ENCODE data around the gene RPS13.

DNA sequence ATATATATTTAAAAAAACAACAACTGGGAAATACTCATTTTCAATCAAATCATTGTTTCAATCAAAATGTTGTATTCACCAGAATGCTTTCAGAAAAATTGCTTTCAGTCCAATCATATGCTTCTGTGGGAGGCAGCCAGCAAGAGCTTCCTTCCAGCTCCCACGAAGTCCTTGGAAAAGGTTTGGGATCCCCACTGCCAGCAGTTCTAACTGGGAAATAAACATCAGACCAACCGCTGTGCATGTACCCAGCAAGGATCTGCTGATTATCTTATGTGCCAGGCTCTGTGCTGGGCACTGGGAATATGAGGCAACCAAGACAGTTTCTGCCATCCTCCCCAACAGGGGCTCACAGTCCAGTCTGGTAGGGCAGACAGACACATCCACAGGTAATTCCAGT, 10.8 kb downstream of the RPS13 start:
- TF ChIP-seq, protein P1, sequence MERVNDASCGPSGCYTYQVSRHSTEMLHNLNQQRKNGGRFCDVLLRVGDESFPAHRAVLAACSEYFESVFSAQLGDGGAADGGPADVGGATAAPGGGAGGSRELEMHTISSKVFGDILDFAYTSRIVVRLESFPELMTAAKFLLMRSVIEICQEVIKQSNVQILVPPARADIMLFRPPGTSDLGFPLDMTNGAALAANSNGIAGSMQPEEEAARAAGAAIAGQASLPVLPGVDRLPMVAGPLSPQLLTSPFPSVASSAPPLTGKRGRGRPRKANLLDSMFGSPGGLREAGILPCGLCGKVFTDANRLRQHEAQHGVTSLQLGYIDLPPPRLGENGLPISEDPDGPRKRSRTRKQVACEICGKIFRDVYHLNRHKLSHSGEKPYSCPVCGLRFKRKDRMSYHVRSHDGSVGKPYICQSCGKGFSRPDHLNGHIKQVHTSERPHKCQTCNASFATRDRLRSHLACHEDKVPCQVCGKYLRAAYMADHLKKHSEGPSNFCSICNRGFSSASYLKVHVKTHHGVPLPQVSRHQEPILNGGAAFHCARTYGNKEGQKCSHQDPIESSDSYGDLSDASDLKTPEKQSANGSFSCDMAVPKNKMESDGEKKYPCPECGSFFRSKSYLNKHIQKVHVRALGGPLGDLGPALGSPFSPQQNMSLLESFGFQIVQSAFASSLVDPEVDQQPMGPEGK (CRISPR knock-in tag; IDR thresholded peaks at IDR 0.05; ENCODE audit: borderline replicate concordance): no peak
- TF ChIP-seq ZFP30 (CRISPR knock-in tag; IDR thresholded peaks at IDR 0.05) (no peak), GLIS3 (CRISPR knock-in tag; IDR thresholded peaks at IDR 0.05) (no peak), RARB (CRISPR knock-in tag; IDR thresholded peaks at IDR 0.05) (no peak), ZFP3 (CRISPR knock-in tag; IDR thresholded peaks at IDR 0.05) (no peak), ZNF8 (CRISPR knock-in tag; IDR thresholded peaks at IDR 0.05) (no peak), ZNF70 (CRISPR knock-in tag; IDR thresholded peaks at IDR 0.05) (no peak), TOX (CRISPR knock-in tag; IDR thresholded peaks at IDR 0.05; ENCODE audit: borderline replicate concordance) (no peak), ISL1 (CRISPR knock-in tag; IDR thresholded peaks at IDR 0.05) (no peak), PPARA (CRISPR knock-in tag; IDR thresholded peaks at IDR 0.05; ENCODE audit: borderline replicate concordance) (no peak), ZC3H10 (CRISPR knock-in tag; IDR thresholded peaks at IDR 0.05) (no peak)
- TF ChIP-seq, protein P2, sequence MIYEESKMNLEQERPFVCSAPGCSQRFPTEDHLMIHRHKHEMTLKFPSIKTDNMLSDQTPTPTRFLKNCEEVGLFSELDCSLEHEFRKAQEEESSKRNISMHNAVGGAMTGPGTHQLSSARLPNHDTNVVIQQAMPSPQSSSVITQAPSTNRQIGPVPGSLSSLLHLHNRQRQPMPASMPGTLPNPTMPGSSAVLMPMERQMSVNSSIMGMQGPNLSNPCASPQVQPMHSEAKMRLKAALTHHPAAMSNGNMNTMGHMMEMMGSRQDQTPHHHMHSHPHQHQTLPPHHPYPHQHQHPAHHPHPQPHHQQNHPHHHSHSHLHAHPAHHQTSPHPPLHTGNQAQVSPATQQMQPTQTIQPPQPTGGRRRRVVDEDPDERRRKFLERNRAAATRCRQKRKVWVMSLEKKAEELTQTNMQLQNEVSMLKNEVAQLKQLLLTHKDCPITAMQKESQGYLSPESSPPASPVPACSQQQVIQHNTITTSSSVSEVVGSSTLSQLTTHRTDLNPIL (CRISPR knock-in tag; IDR thresholded peaks at IDR 0.05; ENCODE audit: low read depth): no peak
- TF ChIP-seq, protein P3, sequence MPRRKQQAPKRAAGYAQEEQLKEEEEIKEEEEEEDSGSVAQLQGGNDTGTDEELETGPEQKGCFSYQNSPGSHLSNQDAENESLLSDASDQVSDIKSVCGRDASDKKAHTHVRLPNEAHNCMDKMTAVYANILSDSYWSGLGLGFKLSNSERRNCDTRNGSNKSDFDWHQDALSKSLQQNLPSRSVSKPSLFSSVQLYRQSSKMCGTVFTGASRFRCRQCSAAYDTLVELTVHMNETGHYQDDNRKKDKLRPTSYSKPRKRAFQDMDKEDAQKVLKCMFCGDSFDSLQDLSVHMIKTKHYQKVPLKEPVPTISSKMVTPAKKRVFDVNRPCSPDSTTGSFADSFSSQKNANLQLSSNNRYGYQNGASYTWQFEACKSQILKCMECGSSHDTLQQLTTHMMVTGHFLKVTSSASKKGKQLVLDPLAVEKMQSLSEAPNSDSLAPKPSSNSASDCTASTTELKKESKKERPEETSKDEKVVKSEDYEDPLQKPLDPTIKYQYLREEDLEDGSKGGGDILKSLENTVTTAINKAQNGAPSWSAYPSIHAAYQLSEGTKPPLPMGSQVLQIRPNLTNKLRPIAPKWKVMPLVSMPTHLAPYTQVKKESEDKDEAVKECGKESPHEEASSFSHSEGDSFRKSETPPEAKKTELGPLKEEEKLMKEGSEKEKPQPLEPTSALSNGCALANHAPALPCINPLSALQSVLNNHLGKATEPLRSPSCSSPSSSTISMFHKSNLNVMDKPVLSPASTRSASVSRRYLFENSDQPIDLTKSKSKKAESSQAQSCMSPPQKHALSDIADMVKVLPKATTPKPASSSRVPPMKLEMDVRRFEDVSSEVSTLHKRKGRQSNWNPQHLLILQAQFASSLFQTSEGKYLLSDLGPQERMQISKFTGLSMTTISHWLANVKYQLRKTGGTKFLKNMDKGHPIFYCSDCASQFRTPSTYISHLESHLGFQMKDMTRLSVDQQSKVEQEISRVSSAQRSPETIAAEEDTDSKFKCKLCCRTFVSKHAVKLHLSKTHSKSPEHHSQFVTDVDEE (CRISPR knock-in tag; IDR thresholded peaks at IDR 0.05): no peak
- TF ChIP-seq, protein P4, sequence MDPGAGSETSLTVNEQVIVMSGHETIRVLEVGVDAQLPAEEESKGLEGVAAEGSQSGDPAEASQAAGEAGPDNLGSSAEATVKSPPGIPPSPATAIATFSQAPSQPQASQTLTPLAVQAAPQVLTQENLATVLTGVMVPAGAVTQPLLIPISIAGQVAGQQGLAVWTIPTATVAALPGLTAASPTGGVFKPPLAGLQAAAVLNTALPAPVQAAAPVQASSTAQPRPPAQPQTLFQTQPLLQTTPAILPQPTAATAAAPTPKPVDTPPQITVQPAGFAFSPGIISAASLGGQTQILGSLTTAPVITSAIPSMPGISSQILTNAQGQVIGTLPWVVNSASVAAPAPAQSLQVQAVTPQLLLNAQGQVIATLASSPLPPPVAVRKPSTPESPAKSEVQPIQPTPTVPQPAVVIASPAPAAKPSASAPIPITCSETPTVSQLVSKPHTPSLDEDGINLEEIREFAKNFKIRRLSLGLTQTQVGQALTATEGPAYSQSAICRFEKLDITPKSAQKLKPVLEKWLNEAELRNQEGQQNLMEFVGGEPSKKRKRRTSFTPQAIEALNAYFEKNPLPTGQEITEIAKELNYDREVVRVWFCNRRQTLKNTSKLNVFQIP (CRISPR knock-in tag; IDR thresholded peaks at IDR 0.05; ENCODE audit: borderline replicate concordance, low read depth): no peak

Data from SK-N-SH treated with all-trans-retinoic acid at 6 μM for 48 hours (cell line).